Fibroblast of pulmonary artery (primary cell): ENCODE results near the gene CD47.
A peak's percentile ranks its signal among the peaks of the same experiment; 100 is the strongest.

ENCODE experiments used
- DNase-seq: peaks from one replicate; pipeline ENCODE4 v3.0.0-alpha.2; 2010; ENCODE audit warnings: low read depth
- H3K4me3 ChIP-seq: replicated peaks from 2 replicates; pipeline ENCODE4 v1.5.1; 2011; ENCODE audit warnings: low read depth, mild to moderate bottlenecking, control low read depth, low read length, moderate library complexity
- CTCF ChIP-seq: IDR thresholded peaks from 2 replicates; pipeline ENCODE4 v1.5.1; 2011; ENCODE audit warnings: mild to moderate bottlenecking, control low read depth, low read length, inconsistent platforms; ENCODE audit errors: missing control alignments

Gene CD47

DNA sequence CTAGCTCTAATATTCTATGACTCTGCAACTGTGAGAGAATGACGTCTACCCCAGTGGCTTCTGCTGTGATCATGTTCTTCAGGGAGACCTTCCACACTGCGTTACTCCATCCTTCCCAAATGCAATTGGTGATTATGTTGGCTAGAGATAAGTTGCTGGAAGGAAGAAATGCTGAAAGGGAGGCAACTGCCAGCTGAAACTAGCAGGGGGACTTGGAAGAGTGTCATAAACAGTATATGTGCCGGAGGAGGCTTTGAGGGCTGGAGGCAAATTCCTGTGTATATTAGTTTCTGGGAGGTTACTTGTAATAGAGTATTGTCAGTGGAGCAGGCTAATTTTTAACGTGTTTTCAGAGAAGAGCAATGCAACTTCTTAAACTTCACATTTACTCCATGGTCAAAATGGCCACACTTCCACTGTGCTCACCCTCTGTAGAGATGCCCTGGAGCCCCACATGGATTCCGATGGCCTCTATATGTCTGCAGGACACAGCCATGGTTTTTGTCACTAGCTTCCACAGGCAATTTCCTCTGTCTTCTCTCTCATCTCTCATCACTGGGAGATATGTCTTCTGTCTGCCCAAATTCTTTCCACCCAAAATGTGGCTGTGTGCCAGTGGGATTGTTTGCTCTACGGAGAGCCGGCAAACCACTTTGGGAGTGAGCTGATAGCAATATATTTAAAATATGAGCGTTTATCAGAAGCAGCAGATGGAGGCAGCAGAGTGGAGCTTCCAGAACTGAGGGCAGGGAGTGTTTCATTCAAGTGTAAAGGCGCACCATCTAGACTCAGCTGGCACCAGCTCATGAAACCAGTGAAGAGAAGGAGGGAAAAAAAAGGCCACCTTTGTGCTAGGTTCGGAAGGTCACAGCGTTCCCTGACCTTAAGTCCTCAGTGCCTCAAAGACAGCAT, 13.3 kb upstream of the CD47 start:
- TF ChIP-seq CTCF: peak; percentile 7
- DNase-seq: peak; percentile 57

DNA sequence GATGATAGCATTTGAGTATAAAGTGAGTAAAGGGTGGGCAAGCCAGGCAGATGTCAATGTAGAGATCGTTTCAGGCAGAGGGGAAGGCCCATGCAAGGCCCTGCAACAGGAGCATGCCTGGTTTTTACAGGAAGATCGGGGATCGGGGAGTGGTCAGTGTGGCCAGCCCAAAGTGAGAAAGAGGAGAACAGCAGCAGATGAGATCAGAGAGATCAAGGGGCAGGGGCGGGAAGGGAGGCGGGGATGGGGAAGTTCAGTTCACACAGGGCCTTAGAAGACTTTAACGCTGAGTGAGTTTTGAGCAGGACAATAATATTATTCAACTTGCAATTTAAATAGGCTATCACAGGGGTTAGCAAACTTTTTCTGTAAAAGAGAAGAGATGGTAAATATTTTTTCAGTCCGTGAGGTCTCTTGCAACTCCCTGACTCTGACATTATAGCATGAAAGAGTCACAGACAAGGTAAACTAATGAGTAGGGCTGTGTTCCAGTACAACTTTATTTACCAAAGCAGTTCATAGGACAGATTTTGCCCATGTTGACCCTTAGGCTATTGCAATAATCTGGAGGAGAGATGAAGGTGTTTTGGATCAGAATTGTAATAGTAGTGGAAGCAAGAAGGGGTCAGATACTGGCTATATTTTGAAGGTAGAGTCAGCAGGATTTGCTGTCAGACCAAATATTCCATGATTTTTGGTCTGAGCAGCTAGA, 12.4 kb upstream of the CD47 start:
- TF ChIP-seq CTCF: no peak
- no peak overlapping the region for H3K4me3 ChIP-seq
- no peak for DNase-seq

More for the DNA sequence above, 13.3 kb upstream of the CD47 start:
- H3K4me3 ChIP-seq: no peak overlapping the region

- no peak for DNase-seq
- H3K4me3 ChIP-seq: no peak overlapping the region
- no peak for TF ChIP-seq CTCF
These were observed 11.7 kb upstream of the CD47 start for GRCh38 chr3:108102420-108103039.

DNA sequence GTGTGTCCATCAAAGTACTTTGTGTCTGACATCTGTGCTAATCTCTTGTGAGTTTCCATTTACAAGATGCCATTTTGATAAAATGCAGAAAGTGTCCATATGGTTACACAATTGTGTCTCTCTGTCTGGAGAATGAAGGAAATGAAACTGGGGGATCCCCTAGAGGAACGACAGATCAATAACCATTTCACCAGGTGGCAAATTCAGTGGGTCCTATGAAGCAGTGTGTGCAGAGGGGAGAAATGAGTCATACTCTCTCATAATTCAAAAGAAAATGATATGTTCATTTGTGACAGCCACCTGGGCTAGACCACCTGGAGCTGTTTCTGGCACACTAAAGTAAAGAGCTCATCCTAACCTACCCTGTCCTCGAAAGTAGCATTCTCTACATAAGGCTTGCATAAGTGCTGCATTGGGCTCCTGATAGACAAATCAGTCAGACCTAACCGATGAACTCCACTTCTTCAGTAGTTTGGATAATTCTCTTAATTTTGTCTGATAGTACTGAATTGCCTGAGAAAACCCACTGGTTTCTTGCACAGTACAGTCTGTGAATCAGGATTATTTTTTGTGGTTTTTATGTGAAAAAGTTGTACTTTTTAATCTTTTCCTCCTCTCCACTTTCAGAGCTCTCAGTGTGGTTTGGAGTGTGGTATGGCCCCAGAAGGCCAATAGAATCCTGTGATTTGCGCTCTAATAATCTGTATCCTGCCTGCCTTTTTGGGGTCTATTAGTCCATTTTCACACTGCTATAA, 10.3 kb upstream of the CD47 start:
- no peak for TF ChIP-seq CTCF
- no peak for DNase-seq
- H3K4me3 ChIP-seq: no peak overlapping the region

- no peak overlapping the region for H3K4me3 ChIP-seq
- no peak for TF ChIP-seq CTCF
- no peak for DNase-seq
These were observed 9.0 kb upstream of the CD47 start for GRCh38 chr3:108099679-108100428.

DNA sequence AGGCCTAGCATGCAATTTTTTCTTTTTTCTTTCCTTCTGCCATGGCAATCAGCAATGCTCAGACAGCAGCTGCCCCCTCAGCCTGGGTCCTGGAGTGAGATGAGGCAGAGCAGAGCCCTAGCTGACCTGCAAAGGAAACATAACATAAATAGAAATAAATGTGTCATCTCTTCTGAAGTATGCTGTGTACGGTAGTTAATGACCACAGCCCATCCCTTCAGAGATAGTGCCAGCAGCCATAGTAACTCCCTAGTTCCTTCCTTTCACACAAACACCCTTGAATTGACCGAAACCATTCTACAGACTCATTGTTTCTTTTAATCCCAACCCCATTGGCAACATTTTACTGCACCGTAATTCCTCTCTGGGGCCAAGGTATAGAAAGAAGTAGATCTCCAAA, 8.4 kb upstream of the CD47 start:
- no peak overlapping the region for H3K4me3 ChIP-seq
- TF ChIP-seq CTCF: no peak
- no peak for DNase-seq
